Measurements from ENCODE around the gene MAZ.

DNA sequence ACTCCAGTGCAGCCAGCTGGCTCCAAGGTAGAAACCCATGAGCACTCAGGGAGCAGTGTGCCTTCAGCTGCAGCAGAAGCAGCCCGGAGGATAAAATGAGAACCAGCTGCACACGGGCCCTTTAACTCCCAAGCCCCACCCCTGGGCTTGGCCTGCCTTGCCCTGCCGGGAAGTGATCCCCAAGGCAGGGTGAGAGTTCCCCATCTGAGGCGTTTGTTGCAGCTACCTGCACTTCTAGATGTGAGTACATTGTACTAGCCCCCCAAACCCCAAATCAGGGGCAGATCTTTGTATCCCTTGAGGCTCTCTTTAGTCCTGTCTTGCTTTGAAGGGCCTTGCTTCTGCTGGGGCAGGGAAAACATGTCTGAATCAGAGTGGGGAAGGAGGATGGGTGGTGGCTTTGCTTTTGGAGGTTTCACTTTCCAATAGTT, 14.0 kb downstream of the MAZ start, which contains the start of gene MVP:
- TF ChIP-seq CEBPB (IDR thresholded peaks at IDR 0.05): no peak
- TF ChIP-seq, protein P1, sequence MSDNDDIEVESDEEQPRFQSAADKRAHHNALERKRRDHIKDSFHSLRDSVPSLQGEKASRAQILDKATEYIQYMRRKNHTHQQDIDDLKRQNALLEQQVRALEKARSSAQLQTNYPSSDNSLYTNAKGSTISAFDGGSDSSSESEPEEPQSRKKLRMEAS (IDR thresholded peaks at IDR 0.05): no peak
- no peak for TF ChIP-seq RAD21 (IDR thresholded peaks at IDR 0.05; ENCODE audit: low read depth)

All from Ishikawa (cell line).